Transverse colon (tissue), 4 donors: ENCODE data around the gene GPR141. TPM values are rescaled to one million over a fixed set of nuclear protein-coding genes. Genes with fewer than 3 reads are reported as not detected.

ENCODE experiments used
- DNase-seq: peaks from one replicate; pipeline ENCODE4 v3.0.0-alpha.2; 2019
- H3K27ac ChIP-seq, 4 donors: fragments of 200-600 bp; sonication (generic); 2 replicates each; pipeline ENCODE4 v1.5.1; 2016 to 2018; ENCODE audit warnings: inconsistent platforms in 4 of 4
- H3K27me3 ChIP-seq: fragments of 200-600 bp; sonication (generic); 2 replicates; pipeline ENCODE4 v1.5.1; 2017; ENCODE audit warnings: inconsistent platforms
- H3K36me3 ChIP-seq, 4 donors: fragments of 200-600 bp; sonication (generic); 2 replicates each; pipeline ENCODE4 v1.5.1; 2017 to 2019; ENCODE audit warnings: inconsistent platforms in 4 of 4
- H3K4me1 ChIP-seq, 4 donors: fragments of 200-600 bp; sonication (generic); 2 replicates each; pipeline ENCODE4 v1.5.1; 2017 to 2020; ENCODE audit warnings: inconsistent platforms in 4 of 4
- H3K4me3 ChIP-seq, 4 donors: fragments of 200-600 bp; sonication (generic); 1 replicate in 1 of 4; 2 replicates in 3 of 4; pipeline versions ENCODE4 v1.5.1 to v1.6.1; 2017 to 2019; ENCODE audit warnings: inconsistent platforms in 4 of 4
- H3K9me3 ChIP-seq, 2 donors: fragments of 200-600 bp; sonication (generic); 2 replicates each; pipeline ENCODE4 v1.5.1; 2017 to 2019; ENCODE audit warnings: inconsistent platforms in 2 of 2
- EP300 ChIP-seq: sonication (generic); formaldehyde crosslinking; IDR thresholded peaks from one replicate; pipeline ENCODE4 v1.6.1; 2017; ENCODE audit warnings: antibody characterized with exemption, low read depth
- POLR2A ChIP-seq: fragments of 450-650 bp; IDR thresholded peaks from one replicate; pipeline ENCODE4 v1.6.1; 2016; ENCODE audit warnings: antibody characterized with exemption, mild to moderate bottlenecking, moderate library complexity
- POLR2AphosphoS5 ChIP-seq, 3 donors: sonication (generic); formaldehyde crosslinking; IDR thresholded peaks; one replicate each; pipeline ENCODE4 v1.6.1; 2016; ENCODE audit warnings: antibody characterized with exemption in 3 of 3
- WGBS, 2 donors: methylation state at CpG; one replicate each; pipeline ENCODE4 v1.1.5; 2018; ENCODE audit warnings: low coverage in 1 of 2; 5-methylcytosine and 5-hydroxymethylcytosine counted together
- in situ Hi-C, 4 donors: fragments of 200-750 bp; cut with MboI; loops; one replicate each; pipeline versions ENCODE4 v1.15.0 to v1.15.1; 2017; ENCODE audit warnings: low sequenced_read_pairs in 3 of 4, low pct_ligation_motif_present in 1 of 4, low pct_unique_long_range_greater_than_20kb in 1 of 4
- intact Hi-C: fragments of 100-400 bp; cut with DNase I; formaldehyde crosslinking; loops from one replicate; pipeline ENCODE4 v1.15.1; 2023; ENCODE audit warnings: low total_unique reads
- total RNA-seq, 4 donors: library from RNA; depleted of rRNA; stranded (reverse); fragments of >200 nt; gene quantifications; one replicate each; pipeline ENCODE4 v1.1.0, GENCODE V29; 2016
- TF ChIP-seq, protein P1 (sequence below), 5 experiments: fragments of 200-600 bp in 3 of 5; fragments of 450-650 bp in 2 of 5; sonication (generic) in 3 of 5; IDR thresholded peaks; 1 replicate in 2 of 5; 2 replicates in 3 of 5; pipeline ENCODE4 v1.5.1; 2016 to 2017; ENCODE audit warnings: antibody characterized with exemption in 5 of 5, inconsistent platforms in 3 of 5, mild to moderate bottlenecking in 2 of 5, moderate library complexity in 1 of 5

The GPR141 gene
- total RNA-seq, 4 donors from 2014 or later, result not detected

DNA sequence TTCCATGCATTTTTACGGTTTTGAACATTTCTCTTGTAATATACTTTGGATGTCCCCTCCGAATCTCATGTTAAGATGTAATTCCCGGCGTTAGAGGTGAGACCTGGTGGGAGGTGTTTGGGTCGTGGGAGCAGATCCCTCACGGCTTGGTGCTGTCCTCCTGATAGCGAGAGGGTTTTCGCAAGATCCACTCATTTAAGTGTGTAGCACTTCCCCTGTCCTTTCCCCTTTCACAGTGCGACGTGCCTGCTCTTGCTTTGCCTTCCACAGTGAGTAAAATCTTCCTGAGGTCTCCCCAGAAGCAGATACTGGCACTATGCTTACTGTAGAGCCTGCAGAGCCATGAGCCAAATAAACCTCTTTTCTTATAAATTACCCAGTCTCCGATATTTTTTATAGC lies 6.6 kb downstream of the GPR141 start:
- in situ Hi-C loops (no loop called here), intact Hi-C loops (no loop called here)
- no peaks in the 10 kb centered on the region for H3K36me3 ChIP-seq
- no peak overlapping the region for H3K4me3 ChIP-seq
- 67 to 89% methylated on average over 7 to 11 of the region's 11 CpGs for WGBS, 2 donors
- H3K27me3 ChIP-seq, result no peaks in the 10 kb centered on the region
- H3K4me1 ChIP-seq, result no peaks in the 10 kb centered on the region
- no peaks in the 10 kb centered on the region for H3K9me3 ChIP-seq
- TF ChIP-seq, protein P1, sequence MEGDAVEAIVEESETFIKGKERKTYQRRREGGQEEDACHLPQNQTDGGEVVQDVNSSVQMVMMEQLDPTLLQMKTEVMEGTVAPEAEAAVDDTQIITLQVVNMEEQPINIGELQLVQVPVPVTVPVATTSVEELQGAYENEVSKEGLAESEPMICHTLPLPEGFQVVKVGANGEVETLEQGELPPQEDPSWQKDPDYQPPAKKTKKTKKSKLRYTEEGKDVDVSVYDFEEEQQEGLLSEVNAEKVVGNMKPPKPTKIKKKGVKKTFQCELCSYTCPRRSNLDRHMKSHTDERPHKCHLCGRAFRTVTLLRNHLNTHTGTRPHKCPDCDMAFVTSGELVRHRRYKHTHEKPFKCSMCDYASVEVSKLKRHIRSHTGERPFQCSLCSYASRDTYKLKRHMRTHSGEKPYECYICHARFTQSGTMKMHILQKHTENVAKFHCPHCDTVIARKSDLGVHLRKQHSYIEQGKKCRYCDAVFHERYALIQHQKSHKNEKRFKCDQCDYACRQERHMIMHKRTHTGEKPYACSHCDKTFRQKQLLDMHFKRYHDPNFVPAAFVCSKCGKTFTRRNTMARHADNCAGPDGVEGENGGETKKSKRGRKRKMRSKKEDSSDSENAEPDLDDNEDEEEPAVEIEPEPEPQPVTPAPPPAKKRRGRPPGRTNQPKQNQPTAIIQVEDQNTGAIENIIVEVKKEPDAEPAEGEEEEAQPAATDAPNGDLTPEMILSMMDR (IDR thresholded peaks at IDR 0.05), result no peak
- TF ChIP-seq EP300, result no peak
- TF ChIP-seq POLR2A, result no peak
- no peak for TF ChIP-seq POLR2AphosphoS5 (IDR thresholded peaks at IDR 0.05)
- H3K27ac ChIP-seq, result no peak overlapping the region
- no peak for DNase-seq

DNA sequence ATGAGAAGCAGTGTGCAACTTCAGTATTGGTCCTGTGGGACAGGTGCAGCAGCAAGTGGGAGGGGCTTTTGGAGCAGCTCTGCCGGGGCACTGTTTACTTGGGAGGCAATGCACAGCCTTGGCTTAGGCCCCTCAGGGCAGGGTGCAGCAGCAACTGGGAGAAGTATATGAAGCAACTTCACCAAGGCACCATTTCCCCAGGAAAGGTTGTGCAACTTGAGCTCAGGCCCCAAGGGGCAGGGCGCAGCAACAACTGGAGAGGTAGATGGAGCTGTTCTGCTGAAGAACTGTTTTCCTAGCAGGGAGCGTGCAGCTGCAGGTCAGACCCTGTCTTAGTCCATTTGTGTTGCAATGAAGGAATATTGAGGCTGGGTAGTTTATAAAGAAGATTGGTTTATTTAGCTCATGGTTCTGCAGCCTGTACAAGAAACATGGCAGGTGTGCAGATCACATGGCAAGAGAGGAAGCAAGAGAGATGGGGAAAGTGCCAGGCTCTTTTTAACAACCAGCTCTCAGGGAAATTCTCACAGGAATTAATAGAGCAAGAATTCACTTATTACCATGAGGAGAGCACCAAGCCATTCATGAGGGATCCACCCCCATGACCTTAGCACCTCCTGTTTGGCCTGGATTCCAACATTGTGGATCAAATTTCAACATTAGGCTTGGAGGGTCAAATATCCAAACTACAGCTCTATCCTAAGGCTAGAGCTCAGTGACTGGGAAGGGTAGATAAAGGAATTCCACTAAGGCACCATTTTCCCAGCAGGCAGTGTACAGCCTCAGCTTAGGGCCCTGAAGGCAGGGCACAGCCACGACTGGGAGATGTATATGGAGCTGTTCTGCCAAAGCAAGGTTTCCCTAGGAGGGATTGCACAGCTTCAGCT lies 10.9 kb downstream of the GPR141 start:
- WGBS, 2 donors, result 55% methylated on average over 4 of the region's 4 CpGs; no CpG with 5 or more reads in 1 of the 2 donors
- in situ Hi-C loops, result no loop called here
- H3K27me3 ChIP-seq, result no peaks in the 10 kb centered on the region
- DNase-seq, result no peak
- no peak overlapping the region for H3K27ac ChIP-seq
- H3K9me3 ChIP-seq, result no peaks in the 10 kb centered on the region
- no peak overlapping the region for H3K4me3 ChIP-seq
- no peaks in the 10 kb centered on the region for H3K4me1 ChIP-seq
- TF ChIP-seq POLR2AphosphoS5 (IDR thresholded peaks at IDR 0.05), result no peak
- no peak for TF ChIP-seq POLR2A
- TF ChIP-seq EP300, result no peak
- TF ChIP-seq, protein P1 (IDR thresholded peaks at IDR 0.05), result no peak
- H3K36me3 ChIP-seq, result no peaks in the 10 kb centered on the region
- intact Hi-C loops, result no loop called here

DNA sequence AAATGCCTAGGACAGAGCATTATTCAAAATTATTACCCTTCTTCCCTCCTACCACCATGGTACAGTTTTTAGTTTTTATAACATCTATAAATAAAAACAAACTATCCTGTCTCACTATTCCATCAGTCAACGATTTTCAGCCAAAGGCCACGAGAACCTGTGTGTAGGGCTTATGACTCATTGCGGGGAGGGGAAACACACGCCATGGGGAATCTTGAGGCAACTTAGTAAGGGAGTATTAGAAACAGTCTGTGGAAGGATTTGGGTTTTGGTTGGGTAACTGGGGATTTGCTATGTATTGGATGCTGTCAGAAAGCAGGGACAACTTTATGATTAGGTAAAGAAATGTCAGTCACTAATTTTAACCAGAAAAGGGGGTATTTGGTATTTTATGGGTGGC lies 14.7 kb downstream of the GPR141 start:
- no peak overlapping the region for H3K27ac ChIP-seq
- whole genome bisulfite sequencing, 2 donors, result 61 to 73% methylated on average over 4 of the region's 4 CpGs
- no peak for DNase-seq
- no peak overlapping the region for H3K4me3 ChIP-seq
- no peak for TF ChIP-seq POLR2A
- TF ChIP-seq, protein P1 (IDR thresholded peaks at IDR 0.05), result no peak
- TF ChIP-seq EP300, result no peak
- TF ChIP-seq POLR2AphosphoS5 (IDR thresholded peaks at IDR 0.05), result no peak
- no peaks in the 10 kb centered on the region for H3K36me3 ChIP-seq
- in situ Hi-C loops, result no loop called here
- no peaks in the 10 kb centered on the region for H3K4me1 ChIP-seq
- intact Hi-C loops, result no loop called here
- H3K27me3 ChIP-seq, result no peaks in the 10 kb centered on the region
- H3K9me3 ChIP-seq, result no peaks in the 10 kb centered on the region

DNA sequence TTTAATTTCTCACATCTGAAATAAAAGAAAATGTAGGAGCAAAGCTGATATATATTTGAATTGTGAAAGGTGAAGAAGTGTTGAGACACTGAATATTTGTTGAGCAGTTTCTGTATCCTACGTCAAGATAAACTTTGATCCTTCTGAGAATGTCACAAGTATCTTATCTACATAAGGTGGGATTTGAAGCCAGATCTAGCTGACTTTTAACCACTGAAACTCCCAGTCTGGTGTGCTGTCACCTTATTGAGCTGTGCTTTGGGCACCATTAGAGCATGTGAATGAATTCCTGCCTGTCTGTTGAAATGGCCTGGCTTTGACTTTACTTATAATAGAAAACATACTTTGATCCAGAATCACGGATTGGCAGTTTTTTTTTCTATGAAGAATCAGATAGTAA lies 15.2 kb downstream of the GPR141 start:
- in situ Hi-C loops, result no loop called here
- 58 to 78% methylated on average over 1 to 2 of the region's 2 CpGs for WGBS, 2 donors
- Histone ChIP-seq H3K9me3 (no peaks in the 10 kb centered on the region), H3K36me3 (no peaks in the 10 kb centered on the region), H3K4me1 (no peaks in the 10 kb centered on the region), H3K27me3 (no peaks in the 10 kb centered on the region), H3K27ac (no peak overlapping the region), H3K4me3 (no peak overlapping the region)
- no peak for TF ChIP-seq POLR2AphosphoS5 (IDR thresholded peaks at IDR 0.05)
- no peak for TF ChIP-seq EP300
- TF ChIP-seq, protein P1 (IDR thresholded peaks at IDR 0.05), result no peak
- no peak for TF ChIP-seq POLR2A
- no peak for DNase-seq
- intact Hi-C loops, result no loop called here
